Dendritic cell treated with granulocyte-macrophage colony-stimulating factor and Interleukin-4, amounts not matched to agents 40 ng/mL and 50 ng/mL, for 4 days (primary cell): ENCODE results near the gene ARL11.
A peak's percentile ranks its signal among the peaks of the same experiment; 100 is the strongest.

Experiments
- H3K27ac Mint-ChIP-seq: one replicate; pipeline ENCODE4 v1.8.0; 2022; ENCODE audit warnings: mild to moderate bottlenecking, mixed read lengths
- H3K27me3 Mint-ChIP-seq: one replicate; pipeline ENCODE4 v1.8.0; 2022; ENCODE audit warnings: mild to moderate bottlenecking, mixed read lengths
- H3K36me3 Mint-ChIP-seq: one replicate; pipeline ENCODE4 v1.8.0; 2022; ENCODE audit warnings: low read depth, mixed read lengths
- H3K4me1 Mint-ChIP-seq: one replicate; pipeline ENCODE4 v1.8.0; 2022; ENCODE audit warnings: low read depth, mixed read lengths
- H3K4me3 Mint-ChIP-seq: one replicate; pipeline ENCODE4 v1.8.0; 2022; ENCODE audit warnings: mild to moderate bottlenecking, moderate library complexity, mixed read lengths
- H3K9me3 Mint-ChIP-seq: one replicate; pipeline ENCODE4 v1.8.0; 2022; ENCODE audit warnings: mixed read lengths
- intact Hi-C: fragments of 100-400 bp; cut with micrococcal nuclease; formaldehyde crosslinking; loops from one replicate; pipeline ENCODE4 v1.15.0; 2022

The ARL11 gene

GRCh38 chr13:49629196-49629938, 1.1 kb downstream of the ARL11 start:
- Mint-ChIP-seq H3K36me3 (peaks cover 37% of the 10 kb centered on the region), H3K4me1 (peaks cover 60% of the 10 kb centered on the region), H3K27ac (peak overlapping the region; percentile 96), H3K27me3 (no peaks in the 10 kb centered on the region), H3K4me3 (peak overlapping the region; percentile 94), H3K9me3 (no peaks in the 10 kb centered on the region)
- intact Hi-C loops = no loop called here

- peak overlapping the region; percentile 9 for H3K4me3 Mint-ChIP-seq
- H3K27ac Mint-ChIP-seq = peak overlapping the region; percentile 66
- H3K9me3 Mint-ChIP-seq = no peaks in the 10 kb centered on the region
- H3K27me3 Mint-ChIP-seq = no peaks in the 10 kb centered on the region
- peaks cover 37% of the 10 kb centered on the region for H3K36me3 Mint-ChIP-seq
- H3K4me1 Mint-ChIP-seq = peaks cover 66% of the 10 kb centered on the region
- intact Hi-C loops = no loop called here
These were observed 1.6 kb downstream of the ARL11 start for GRCh38 chr13:49629947-49630346.

GRCh38 chr13:49630580-49630979, 2.3 kb downstream of the ARL11 start:
- Mint-ChIP-seq H3K36me3 (peaks cover 38% of the 10 kb centered on the region), H3K27me3 (no peaks in the 10 kb centered on the region), H3K4me1 (peaks cover 67% of the 10 kb centered on the region), H3K4me3 (no peak overlapping the region), H3K27ac (peak overlapping the region; percentile 66), H3K9me3 (no peaks in the 10 kb centered on the region)
- intact Hi-C loops = no loop called here

- Mint-ChIP-seq H3K9me3 (no peaks in the 10 kb centered on the region), H3K4me1 (peaks cover 74% of the 10 kb centered on the region), H3K4me3 (no peak overlapping the region), H3K27me3 (no peaks in the 10 kb centered on the region), H3K36me3 (peaks cover 53% of the 10 kb centered on the region), H3K27ac (no peak overlapping the region)
- intact Hi-C loops = no loop called here
These were observed 3.8 kb downstream of the ARL11 start for GRCh38 chr13:49632156-49632555.

GRCh38 chr13:49633710-49634109, 5.4 kb downstream of the ARL11 start:
- intact Hi-C loops = no loop called here
- no peak overlapping the region for H3K4me3 Mint-ChIP-seq
- peak overlapping the region; percentile 0 for H3K27ac Mint-ChIP-seq
- no peaks in the 10 kb centered on the region for H3K9me3 Mint-ChIP-seq
- no peaks in the 10 kb centered on the region for H3K27me3 Mint-ChIP-seq
- H3K36me3 Mint-ChIP-seq = peaks cover 51% of the 10 kb centered on the region
- H3K4me1 Mint-ChIP-seq = peaks cover 68% of the 10 kb centered on the region

GRCh38 chr13:49635599-49636433, 7.5 kb downstream of the ARL11 start:
- intact Hi-C loops = no loop called here
- Mint-ChIP-seq H3K4me3 (peak overlapping the region; percentile 72), H3K4me1 (peaks cover 54% of the 10 kb centered on the region), H3K9me3 (no peaks in the 10 kb centered on the region), H3K27ac (peak overlapping the region; percentile 70), H3K36me3 (peaks cover 40% of the 10 kb centered on the region), H3K27me3 (no peaks in the 10 kb centered on the region)

GRCh38 chr13:49636705-49637104, 8.4 kb downstream of the ARL11 start:
- H3K4me3 Mint-ChIP-seq = peak overlapping the region; percentile 72
- H3K27me3 Mint-ChIP-seq = no peaks in the 10 kb centered on the region
- H3K4me1 Mint-ChIP-seq = peaks cover 57% of the 10 kb centered on the region
- H3K9me3 Mint-ChIP-seq = no peaks in the 10 kb centered on the region
- intact Hi-C loops = no loop called here
- H3K36me3 Mint-ChIP-seq = peaks cover 32% of the 10 kb centered on the region
- peak overlapping the region; percentile 70 for H3K27ac Mint-ChIP-seq

- H3K27ac Mint-ChIP-seq = no peak overlapping the region
- H3K27me3 Mint-ChIP-seq = no peaks in the 10 kb centered on the region
- peaks cover 65% of the 10 kb centered on the region for H3K4me1 Mint-ChIP-seq
- peaks cover 39% of the 10 kb centered on the region for H3K36me3 Mint-ChIP-seq
- no peak overlapping the region for H3K4me3 Mint-ChIP-seq
- no peaks in the 10 kb centered on the region for H3K9me3 Mint-ChIP-seq
- intact Hi-C loops = no loop called here
These were observed 9.9 kb downstream of the ARL11 start for GRCh38 chr13:49638030-49638743.

- Mint-ChIP-seq H3K4me3 (no peak overlapping the region), H3K27me3 (no peaks in the 10 kb centered on the region), H3K9me3 (no peaks in the 10 kb centered on the region), H3K36me3 (peaks cover 34% of the 10 kb centered on the region), H3K27ac (no peak overlapping the region), H3K4me1 (peaks cover 66% of the 10 kb centered on the region)
- intact Hi-C loops = no loop called here
These were observed 10.4 kb downstream of the ARL11 start for GRCh38 chr13:49638744-49639072.

- intact Hi-C loops = loop anchor here (5.0 kb wide), 1 partner anchor 50 kb away; the partner anchor contains the start of gene EBPL
These were observed 13.5 kb downstream of the ARL11 start for GRCh38 chr13:49641801-49642291.

GRCh38 chr13:49643035-49643646, 14.8 kb downstream of the ARL11 start:
- intact Hi-C loops = loop anchor here (5.0 kb wide), 1 partner anchor 49 kb away; the partner anchor contains the start of gene EBPL
- peaks cover 62% of the 10 kb centered on the region for H3K4me1 Mint-ChIP-seq
- peak overlapping the region; percentile 93 for H3K4me3 Mint-ChIP-seq
- no peaks in the 10 kb centered on the region for H3K27me3 Mint-ChIP-seq
- H3K27ac Mint-ChIP-seq = peak overlapping the region; percentile 99
- no peaks in the 10 kb centered on the region for H3K9me3 Mint-ChIP-seq
- H3K36me3 Mint-ChIP-seq = peaks cover 18% of the 10 kb centered on the region

More at GRCh38 chr13:49641801-49642291, 13.5 kb downstream of the ARL11 start:
- Mint-ChIP-seq H3K27ac (peak overlapping the region; percentile 99), H3K27me3 (no peaks in the 10 kb centered on the region), H3K4me3 (peak overlapping the region; percentile 93), H3K4me1 (peaks cover 65% of the 10 kb centered on the region), H3K36me3 (peaks cover 21% of the 10 kb centered on the region), H3K9me3 (no peaks in the 10 kb centered on the region)

GRCh38 chr13:49645451-49645850, 17.1 kb downstream of the ARL11 start:
- Mint-ChIP-seq H3K4me1 (peaks cover 57% of the 10 kb centered on the region), H3K27me3 (no peaks in the 10 kb centered on the region), H3K27ac (peak overlapping the region; percentile 60), H3K9me3 (no peaks in the 10 kb centered on the region), H3K36me3 (peaks cover 13% of the 10 kb centered on the region), H3K4me3 (no peak overlapping the region)
- intact Hi-C loops = no loop called here

- H3K4me3 Mint-ChIP-seq = no peak overlapping the region
- H3K27me3 Mint-ChIP-seq = no peaks in the 10 kb centered on the region
- H3K4me1 Mint-ChIP-seq = peaks cover 45% of the 10 kb centered on the region
- peaks cover 13% of the 10 kb centered on the region for H3K36me3 Mint-ChIP-seq
- no peak overlapping the region for H3K27ac Mint-ChIP-seq
- intact Hi-C loops = no loop called here
- H3K9me3 Mint-ChIP-seq = no peaks in the 10 kb centered on the region
These were observed 18.4 kb downstream of the ARL11 start for GRCh38 chr13:49646688-49647087.
